Myocyte (in vitro differentiated cells): ENCODE results near the gene PSORS1C2. TPM values are rescaled to one million over a fixed set of nuclear protein-coding genes. Genes with fewer than 3 reads are reported as not detected.
"Not testable (repeated sequence)": the region's sequence is repeated elsewhere in the genome, so short reads cannot be mapped to it uniquely, and the experiment has no call there.

Experiments used
- DNase-seq: peaks from one replicate; pipeline ENCODE4 v3.0.0-alpha.2; 2012; ENCODE audit warnings: low read depth
- total RNA-seq: library from RNA; depleted of rRNA; stranded (reverse); fragments of >200 nt; gene quantifications from 2 replicates; pipeline ENCODE4 v1.2.3, GENCODE V29; 2014

PSORS1C2 gene
- total RNA-seq, 1 donor from 2014 or later, result not detected

DNA sequence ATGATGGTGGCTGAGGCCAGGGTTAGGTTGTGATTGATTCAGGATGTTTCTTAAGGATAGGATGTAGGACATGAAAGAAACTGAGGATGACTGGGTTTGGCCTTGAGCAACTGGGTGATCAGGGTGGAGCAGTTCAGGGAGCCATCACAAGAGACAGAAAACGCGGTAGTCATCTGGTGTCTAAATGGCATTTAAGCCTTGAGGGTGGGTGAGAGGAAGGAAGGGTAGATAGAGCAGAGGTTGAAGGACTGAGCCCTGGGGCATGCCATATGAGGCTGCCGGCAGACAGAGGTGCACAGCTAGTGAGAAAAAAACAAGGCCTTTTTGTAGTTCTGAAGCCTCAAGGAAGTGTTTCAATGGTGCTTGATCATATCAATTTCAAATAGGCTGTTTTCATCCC lies 29.7 kb upstream of the PSORS1C2 start:
- DNase-seq, result no peak

DNA sequence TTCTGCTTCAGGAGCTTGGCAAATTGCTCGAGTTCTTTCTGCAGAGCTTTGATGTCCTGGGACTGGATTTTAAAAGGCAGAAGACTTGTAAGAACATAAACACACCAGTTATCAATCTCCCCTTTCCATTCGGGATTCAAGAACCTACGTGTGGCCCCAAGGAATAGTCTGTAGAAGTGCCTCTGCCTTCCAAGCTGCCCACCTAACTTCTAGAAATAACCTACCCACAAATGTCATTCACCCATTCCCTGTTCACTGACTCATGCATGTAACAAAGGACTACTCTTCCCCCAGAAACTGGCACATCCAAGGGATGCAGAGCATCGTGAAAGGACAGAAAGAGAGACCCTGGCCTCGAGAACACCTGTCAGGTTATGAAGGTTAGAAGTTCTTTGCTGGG lies 27.1 kb upstream of the PSORS1C2 start:
- DNase-seq, result no peak

DNA sequence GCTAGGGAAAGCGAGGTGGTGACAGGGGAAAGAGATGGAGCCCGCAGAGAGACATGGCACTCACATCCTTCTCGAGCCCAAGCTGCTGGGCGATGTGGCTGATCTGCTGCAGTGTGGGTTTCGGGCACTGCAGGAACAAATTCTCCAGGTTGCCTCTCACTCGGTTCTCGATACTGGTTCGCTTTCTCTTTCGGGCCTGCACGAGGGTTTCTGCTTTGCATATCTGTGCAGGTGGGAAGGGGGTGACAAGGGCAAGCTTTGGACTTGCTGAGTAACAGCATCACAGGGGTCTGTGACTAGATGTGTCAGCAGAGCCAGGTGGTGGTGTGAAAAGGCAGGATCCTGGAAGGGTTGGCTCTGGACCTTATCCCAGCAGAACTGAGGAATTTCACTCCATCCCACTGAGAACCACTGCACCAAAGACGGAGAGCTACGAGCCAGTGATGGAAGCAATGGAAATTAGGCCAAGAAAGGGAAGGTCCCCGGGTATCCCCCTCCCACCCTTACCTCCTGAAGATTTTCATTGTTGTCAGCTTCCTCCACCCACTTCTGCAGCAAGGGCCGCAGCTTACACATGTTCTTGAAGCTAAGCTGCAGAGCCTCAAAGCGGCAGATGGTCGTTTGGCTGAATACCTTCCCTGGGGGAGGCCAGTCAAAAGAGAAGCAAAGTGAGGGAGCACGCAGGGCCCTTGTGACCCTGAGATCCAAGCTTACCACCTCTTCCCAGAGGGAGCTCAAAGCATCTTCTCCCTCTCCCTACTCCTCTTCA lies 26.4 kb upstream of the PSORS1C2 start:
- DNase-seq, result not testable (repeated sequence)

DNA sequence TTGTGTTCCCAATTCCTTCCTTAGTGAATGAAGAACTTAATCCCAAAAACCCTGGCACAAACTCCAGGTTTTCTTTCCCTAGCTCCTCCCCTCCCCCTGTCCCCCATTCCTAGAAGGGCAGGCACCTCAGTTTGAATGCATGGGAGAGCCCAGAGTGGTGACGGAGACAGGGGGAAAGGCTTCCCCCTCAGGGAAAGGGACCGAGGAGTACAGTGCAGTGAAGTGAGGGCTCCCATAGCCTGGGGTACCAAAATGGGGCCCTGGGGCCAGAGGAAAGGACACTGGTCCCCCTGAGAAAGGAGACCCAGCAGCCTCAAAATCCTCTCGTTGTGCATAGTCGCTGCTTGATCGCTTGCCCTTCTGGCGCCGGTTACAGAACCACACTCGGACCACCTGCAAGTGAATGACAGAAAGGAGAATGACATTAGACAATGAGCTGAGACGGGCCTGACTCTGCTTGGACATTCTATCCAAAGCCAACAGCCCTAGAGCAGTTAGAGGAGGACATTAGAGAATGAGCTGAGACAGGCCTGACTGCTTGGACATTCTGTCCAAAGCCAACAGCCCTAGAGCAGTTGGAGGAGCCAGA lies 25.7 kb upstream of the PSORS1C2 start:
- not testable (repeated sequence) for DNase-seq

DNA sequence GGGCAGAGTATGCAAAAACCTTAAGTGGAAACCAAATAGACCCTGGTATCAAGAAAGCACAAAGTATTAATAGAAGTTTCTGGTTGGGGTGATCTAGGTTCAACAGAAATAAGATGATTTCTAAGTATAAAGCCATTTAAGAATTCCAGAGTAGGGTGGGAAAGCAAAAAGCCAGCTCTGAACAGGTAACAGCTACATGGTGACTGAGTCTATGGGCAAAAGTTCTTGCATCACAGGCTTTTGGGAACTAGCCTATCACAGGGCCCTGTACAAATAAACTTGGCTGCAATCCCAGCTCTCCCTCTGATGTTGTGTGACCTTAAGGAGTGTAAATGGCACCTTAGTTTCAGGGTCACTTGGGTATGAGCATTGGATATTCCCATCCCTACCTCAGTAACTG lies 25.1 kb upstream of the PSORS1C2 start:
- DNase-seq, result no peak

DNA sequence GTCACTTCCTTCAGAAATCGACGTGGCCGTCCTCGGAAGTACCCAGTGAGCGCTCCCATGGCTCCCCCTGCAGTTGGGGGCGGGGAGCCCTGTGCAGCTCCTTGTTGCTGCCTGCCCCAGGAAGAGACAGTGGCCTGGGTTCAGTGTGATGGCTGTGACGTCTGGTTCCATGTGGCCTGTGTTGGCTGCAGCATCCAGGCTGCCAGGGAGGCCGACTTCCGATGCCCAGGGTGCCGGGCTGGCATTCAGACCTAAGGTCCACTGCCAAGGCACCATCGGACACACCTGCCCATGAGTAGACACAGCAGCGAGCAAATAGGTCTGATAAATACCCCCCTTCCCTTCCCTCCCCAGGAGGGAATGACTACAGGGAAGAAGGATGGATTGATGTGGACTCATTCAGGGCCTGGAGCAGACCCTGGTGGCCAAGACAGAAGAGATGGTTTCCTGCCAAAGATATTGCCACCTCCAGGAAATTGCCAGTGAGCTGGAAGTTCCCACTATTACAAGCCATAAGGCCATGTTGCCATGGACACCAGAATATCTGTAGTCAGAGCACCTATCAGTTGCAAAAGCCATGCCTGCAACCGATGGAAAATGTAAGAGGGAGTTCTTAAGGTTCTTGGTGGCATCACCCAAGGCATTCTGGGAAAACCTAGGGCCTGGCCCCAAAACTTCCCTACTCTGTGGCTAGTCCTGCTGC lies 23.7 kb upstream of the PSORS1C2 start:
- no peak for DNase-seq

DNA sequence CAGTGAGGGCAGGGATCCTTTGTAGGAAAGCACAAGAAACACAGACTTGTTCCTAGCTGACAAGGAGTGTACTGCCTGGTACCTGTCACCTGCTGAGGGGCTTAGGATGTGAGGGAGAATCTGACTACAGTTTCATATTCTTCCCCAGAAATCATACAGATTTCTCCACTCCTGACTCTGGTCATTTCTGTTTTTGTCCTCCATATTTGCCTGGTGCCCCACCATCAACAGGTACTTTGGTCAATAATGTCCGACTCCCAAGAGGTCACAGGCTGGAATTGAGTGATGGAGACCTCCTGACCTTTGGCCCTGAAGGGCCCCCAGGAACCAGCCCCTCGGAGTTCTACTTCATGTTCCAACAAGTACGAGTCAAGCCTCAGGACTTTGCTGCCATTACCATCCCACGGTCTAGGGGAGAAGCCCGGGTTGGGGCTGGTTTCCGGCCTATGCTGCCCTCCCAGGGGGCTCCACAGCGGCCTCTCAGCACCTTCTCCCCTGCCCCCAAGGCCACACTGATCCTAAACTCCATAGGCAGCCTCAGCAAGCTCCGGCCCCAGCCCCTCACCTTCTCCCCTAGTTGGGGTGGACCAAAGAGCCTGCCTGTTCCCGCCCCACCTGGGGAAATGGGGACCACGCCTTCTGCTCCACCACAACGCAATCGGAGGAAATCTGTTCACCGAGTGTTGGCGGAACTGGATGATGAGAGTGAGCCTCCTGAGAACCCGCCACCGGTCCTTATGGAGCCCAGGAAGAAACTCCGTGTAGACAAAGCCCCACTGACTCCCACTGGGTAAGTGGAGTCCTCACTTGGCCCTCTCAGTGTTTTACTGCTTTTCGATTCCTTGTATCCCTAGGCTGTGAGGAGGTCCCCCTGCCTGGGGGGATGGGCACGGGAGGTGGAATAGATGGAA lies 22.6 kb upstream of the PSORS1C2 start:
- no peak for DNase-seq

DNA sequence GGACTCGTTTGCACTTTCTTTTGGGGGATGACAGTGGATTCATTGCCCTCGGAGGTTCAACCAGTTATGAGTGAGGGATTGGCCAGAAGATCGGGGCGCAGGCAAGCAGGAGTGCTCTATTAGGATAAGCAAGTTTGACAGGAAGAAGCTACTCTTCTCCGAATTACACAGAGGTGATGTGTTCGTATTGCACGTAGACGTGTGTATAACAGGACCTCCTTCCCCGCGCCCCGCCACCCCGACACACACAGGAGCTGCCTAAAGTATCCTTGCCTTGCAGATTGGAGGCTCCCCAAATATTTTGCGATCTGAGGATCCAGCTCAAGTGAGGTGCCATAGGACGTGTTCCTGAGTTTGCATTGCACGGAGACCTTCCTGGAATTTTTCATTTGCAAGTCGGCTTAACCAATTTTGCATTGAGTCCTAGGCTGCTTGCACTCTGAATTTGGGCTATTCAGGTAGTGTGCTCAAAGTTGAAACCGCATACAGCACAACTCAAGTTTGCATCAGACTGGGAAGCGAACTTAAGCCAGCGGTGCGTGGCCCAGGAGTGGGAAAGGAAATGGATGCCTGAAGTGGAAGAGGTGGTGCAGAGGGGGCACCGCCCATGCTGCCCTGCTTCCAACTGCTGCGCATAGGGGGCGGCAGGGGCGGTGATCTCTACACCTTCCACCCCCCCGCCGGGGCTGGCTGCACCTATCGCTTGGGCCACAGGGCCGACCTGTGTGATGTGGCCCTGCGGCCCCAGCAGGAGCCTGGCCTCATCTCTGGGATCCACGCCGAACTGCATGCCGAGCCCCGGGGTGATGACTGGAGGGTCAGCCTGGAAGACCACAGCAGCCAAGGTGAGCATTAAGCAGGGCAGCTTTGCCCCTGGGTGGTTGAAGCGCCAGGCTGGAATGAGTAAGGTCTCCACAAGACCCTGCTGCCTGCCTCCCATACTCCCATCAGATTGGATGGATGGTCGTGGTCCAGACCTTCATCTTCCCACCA lies 20.3 kb upstream of the PSORS1C2 start:
- DNase-seq, result no peak

DNA sequence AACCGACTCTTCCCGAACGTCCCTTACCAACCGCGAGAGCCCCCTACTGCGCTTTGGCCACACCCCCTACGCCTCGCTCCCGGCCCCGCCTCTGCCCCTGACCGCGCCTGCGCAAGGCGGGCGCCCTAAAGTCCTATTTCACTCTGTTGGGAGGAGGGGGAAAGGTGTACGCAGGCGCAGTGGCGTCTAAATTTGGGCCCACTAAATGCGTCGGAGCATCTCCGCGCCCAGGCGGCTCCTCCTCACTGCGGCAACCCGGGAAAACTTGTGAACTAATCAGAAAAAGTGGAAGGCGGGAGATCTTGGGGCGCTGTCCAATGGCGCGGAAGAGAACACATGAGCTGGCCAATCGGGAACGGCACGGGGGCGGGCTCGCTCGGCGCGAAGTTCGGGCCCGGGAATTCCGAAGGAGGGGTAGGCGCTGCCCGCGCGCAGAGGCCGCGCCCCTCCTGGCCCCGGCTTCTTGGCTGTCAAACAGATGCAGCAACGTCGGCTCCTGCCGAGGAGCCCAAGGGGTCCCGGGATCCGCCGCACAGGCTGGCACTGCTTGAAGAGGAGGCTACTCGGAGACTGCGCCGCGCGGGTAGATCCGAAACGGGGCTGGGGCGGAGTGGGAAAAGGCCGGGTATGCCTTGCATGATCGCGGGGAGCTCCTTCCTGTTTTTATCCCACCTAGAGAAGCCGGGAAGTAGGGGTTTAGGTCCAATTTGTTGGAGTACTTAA lies 19.4 kb upstream of the PSORS1C2 start, which contains the start of gene TCF19:
TSS of gene TCF19 (plus strand) at position 450 of the 723 bp plus-strand sequence. CDS start 881 bp downstream, outside the sequence.
- DNase-seq, result peak; percentile 100

DNA sequence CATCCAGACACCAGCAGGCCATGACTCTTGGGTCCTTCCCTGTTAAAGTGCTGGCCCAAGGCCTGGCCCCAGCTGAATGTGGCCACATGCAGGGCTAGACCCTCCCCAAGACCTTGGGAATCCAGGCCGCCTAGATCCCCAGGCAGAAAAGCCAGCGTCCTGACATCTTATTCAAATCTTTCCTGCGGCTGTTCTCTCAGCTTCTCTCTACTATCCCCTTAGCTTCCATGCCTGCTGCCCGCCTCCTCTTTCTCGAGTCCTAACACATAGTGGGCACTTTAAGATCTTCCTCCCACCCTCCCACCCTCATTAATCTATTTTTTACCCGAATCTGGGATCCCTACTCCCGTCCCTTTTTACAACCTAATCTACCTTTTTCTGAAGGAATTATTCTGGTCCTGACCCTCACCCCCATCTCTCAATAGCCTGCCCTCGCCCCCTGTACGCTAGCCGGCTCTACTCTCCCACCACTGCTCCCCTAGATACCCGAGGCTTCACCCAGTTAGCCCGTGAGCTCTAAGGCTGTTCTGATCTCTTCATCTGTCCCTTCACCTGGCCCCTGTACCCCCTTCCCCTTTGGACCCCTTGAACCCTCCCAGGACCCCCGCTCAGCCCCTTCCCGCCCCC lies 18.8 kb upstream of the PSORS1C2 start, which contains the start of gene CCHCR1:
TSS of gene CCHCR1 (minus strand) at position 290 of the 627 bp plus-strand sequence. CDS start at position 88, 202 bp downstream.
- DNase-seq, result no peak

DNA sequence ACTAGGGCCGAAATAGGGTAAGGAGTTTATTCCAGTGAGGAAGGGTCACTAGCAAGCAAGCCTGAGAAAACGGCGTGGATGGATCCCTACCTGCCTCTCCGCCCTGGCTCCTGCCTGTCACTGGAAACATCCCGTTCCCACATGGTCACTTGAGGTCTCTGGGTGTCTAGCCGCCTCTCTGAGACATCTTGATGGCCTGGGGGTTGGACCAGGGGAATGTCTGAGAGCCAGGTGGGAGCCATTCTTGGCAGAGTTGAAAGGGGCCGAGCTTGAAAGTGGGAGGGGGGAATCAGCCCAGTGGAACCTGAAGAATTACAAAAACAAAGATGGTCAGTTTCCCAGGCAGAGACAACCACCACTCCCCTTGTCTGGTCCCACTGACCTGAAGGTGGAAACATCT lies 17.8 kb upstream of the PSORS1C2 start:
- no peak for DNase-seq

DNA sequence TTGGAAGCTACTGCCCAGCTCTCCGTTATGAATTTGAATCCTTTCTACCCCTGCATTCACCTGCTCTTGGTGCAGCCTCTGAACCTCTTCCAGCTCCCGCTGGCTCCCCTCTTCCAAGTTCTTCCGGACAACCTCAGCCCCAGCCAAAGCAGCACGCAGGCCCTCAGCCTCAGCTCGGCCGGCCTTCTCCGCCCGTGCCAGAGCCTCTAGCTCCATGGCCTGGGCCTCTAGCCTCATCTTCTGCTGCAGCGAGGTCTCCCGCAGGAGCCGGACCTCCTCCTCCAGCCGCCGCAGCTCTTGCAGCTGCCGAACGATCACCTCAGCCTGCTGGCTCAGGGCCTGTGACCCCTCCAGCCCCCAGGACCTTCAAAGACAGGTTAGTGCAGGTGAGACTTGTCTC lies 15.6 kb upstream of the PSORS1C2 start:
- DNase-seq, result no peak

DNA sequence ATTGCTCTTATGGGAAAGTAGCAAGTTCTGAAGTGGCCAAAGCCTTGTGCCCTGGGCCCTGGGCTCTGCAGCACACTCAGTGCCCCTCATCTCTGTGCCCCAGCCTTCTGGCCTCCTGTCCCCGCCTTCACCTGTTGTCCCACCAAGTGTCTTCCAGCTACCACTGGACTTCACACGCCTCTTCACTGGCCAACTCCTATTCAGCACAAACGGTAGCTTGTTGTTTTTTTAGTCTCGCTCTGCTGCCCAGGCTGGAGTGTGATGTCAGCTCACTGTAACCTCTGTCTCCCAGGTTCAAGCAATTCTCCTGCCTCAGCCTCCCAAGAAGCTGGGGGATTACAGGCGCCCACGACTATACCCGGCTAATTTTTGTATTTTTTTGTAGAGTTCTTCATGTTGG lies 13.9 kb upstream of the PSORS1C2 start:
- DNase-seq, result no peak

DNA sequence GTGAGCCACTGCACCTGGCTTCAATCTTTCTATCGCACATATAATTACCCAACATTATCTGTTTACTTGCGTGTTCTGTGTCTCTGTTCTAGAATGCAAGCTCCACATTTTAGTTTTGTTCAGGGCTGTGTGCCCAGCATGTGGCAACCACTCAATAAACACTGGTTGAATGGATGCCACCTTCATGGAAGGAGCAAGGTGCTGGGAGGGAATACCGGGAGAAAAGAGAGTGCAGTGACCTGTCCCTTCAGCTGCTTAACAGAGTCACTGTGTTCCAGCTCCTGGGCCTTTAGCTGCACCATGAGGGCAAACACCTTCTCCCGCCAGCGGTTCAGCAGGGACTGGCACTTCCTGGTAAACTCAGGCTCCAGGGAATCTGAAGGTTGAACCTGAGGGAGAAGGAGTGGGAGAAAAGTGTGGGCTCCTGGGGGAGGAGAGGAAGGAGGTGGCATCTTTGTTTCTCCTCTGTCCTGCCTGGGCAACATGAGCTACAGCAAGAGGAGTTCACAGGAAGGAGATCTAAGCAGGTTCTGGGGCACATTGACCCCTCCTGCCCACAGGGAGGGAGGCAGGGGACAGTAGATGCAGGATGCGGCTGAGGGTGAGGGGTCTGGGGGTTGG lies 11.1 kb upstream of the PSORS1C2 start:
- DNase-seq, result no peak

DNA sequence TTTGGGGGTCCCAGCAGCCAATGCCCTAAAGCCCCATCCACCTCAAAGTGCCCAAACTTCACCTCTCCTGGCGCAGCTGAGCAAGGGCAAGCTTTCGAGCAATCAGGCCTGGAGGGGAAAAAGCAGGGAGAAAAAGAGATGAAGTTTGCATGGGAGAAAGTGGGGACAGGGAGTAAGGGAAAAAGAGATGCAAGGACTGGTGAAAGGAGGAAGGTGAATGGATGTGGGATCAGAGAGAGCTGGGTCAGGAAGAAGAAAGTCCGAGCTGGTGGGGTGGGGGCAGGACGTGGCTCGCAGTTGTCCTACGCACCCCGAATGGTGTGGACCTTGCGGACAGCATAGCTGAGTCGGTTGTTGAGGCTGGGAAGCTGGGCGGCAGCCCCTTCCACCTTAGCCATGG lies 6.5 kb upstream of the PSORS1C2 start:
- no peak for DNase-seq

DNA sequence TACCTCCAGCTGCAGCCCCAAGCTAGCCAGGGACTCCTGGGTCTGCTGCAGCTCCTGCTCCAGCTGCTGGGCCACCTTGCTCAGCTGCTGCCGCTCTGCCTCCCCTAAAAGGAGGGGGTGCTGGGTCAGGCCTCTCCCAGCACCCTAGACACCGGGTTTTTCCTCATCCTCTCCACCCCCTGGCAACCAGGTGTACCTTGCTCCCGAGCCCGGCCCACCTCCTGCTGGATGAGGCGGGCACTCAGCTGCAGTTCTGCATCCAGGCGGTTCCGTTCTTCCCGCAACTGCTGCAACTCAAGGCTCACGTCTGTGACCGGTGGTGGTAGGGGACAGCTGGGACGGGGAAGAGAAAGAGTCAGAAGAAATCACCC lies 6.1 kb upstream of the PSORS1C2 start:
- DNase-seq, result no peak

DNA sequence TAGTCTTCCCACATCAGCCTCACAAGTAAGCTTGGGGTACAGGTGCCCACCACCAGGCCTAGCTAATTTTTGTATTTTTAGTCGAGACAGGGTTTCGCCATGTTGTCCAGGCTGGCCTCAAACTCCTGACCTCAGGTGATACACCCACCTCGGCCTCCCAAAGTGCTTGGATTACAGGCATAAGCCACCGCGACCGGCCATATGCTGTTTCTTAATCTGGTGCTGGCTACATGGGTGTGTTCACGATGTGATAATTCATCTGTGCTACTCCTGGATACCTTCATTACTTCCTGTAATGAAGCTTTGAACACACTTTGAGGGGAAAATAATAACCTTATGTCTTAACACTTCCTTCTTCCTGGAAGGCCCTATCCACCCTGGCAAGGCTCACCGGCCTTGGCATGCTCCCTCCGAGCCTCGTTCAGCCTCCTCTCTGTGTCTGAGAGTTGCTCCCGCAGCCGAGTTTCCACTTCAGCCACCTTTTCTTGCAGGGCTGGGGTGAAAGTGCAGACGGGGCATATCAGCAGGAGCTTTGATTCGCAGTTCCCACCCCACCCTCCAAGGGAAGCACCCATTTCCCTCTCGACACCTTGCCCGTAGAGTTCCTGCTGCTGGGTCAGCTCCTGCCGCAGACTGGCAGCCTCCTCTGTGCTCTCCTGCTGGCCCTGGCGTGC lies 5.6 kb upstream of the PSORS1C2 start:
- DNase-seq, result no peak

DNA sequence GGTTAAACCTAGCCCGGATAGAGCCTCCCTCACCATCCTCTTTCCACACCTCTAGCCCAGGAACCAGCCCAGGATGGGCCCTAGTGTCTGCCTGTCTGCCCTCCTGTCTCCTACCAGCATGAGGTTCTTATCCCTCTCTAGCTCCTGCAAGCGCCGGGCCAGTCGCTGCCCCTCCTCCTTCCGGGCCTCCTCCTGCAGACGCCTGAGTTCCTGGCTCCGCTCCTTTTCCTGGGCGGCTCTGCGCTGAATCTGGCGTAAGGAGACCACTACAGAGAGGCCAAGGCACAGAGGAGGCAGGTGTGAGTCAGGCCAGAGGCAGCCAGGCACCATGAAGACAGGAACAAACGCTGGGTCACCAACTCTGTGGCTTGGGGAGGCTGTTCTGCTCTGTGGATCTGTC lies 4.3 kb upstream of the PSORS1C2 start:
- DNase-seq, result peak; percentile 32
